PC-3 (cell line): ENCODE results near the gene EXOC2.

ENCODE experiments used
- EZH2phosphoT487 ChIP-seq: fragments of 300-600 bp; sonication (generic); IDR thresholded peaks from 2 replicates; pipeline ENCODE4 v1.6.1; 2018; ENCODE audit warnings: mild to moderate bottlenecking, antibody characterized with exemption, low read length, borderline replicate concordance
- TF ChIP-seq, protein P1 (sequence below): fragments of 300-600 bp; sonication (generic); conservative IDR thresholded peaks from 2 replicates; pipeline ENCODE4 v1.5.1; 2017; ENCODE audit warnings: antibody characterized with exemption, low read depth, mild to moderate bottlenecking, low read length

DNA sequence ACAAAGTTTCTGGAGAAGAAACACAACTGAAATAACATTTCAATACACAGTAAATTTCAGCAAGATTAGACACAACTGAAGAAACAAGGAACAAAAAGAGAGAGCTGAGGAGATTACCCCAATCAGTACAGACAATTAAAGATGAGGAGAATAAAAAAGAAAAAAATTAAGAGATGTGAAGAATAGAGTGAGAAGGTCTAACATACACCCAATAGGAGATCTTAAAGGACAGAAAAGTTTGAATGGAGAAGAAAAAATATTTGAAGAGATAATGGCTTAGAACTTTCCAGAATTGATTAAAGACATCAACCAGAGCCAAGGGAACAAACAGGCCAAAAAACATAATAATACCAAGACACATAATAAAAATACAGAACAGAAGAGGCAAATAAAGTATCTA is 152.4 kb downstream of the EXOC2 start:
- TF ChIP-seq, protein P1, sequence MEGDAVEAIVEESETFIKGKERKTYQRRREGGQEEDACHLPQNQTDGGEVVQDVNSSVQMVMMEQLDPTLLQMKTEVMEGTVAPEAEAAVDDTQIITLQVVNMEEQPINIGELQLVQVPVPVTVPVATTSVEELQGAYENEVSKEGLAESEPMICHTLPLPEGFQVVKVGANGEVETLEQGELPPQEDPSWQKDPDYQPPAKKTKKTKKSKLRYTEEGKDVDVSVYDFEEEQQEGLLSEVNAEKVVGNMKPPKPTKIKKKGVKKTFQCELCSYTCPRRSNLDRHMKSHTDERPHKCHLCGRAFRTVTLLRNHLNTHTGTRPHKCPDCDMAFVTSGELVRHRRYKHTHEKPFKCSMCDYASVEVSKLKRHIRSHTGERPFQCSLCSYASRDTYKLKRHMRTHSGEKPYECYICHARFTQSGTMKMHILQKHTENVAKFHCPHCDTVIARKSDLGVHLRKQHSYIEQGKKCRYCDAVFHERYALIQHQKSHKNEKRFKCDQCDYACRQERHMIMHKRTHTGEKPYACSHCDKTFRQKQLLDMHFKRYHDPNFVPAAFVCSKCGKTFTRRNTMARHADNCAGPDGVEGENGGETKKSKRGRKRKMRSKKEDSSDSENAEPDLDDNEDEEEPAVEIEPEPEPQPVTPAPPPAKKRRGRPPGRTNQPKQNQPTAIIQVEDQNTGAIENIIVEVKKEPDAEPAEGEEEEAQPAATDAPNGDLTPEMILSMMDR, result no peak
- TF ChIP-seq EZH2phosphoT487, result no peak
